ENCODE data around the gene CCDC152.

The CCDC152 gene

GRCh38 chr5:42799668-42800114 is 43.1 kb downstream of the CCDC152 start:
- Histone ChIP-seq H3K4me3 (replicated peaks; ENCODE audit: insufficient read depth, low read length) (no peak overlapping the region), H3K27me3 (ENCODE audit: insufficient read depth, poor library complexity, severe bottlenecking) (no peaks in the 10 kb centered on the region), H3K27ac (replicated peaks) (no peak overlapping the region)
- no peak for DNase-seq (ENCODE audit: low read depth in 1 of 2, low spot score in 1 of 2)
- TF ChIP-seq SPI1 (IDR thresholded peaks at IDR 0.05; ENCODE audit: borderline replicate concordance, low read depth) (no peak), GABPA (IDR thresholded peaks at IDR 0.05; ENCODE audit: low read depth) (no peak), POLR2AphosphoS5 (IDR thresholded peaks at IDR 0.05; ENCODE audit: low read depth) (no peak)

- Histone ChIP-seq H3K4me3 (replicated peaks; ENCODE audit: insufficient read depth, low read length) (no peak overlapping the region), H3K27me3 (ENCODE audit: insufficient read depth, poor library complexity, severe bottlenecking) (no peaks in the 10 kb centered on the region), H3K27ac (replicated peaks) (no peak overlapping the region)
- TF ChIP-seq, protein P1, sequence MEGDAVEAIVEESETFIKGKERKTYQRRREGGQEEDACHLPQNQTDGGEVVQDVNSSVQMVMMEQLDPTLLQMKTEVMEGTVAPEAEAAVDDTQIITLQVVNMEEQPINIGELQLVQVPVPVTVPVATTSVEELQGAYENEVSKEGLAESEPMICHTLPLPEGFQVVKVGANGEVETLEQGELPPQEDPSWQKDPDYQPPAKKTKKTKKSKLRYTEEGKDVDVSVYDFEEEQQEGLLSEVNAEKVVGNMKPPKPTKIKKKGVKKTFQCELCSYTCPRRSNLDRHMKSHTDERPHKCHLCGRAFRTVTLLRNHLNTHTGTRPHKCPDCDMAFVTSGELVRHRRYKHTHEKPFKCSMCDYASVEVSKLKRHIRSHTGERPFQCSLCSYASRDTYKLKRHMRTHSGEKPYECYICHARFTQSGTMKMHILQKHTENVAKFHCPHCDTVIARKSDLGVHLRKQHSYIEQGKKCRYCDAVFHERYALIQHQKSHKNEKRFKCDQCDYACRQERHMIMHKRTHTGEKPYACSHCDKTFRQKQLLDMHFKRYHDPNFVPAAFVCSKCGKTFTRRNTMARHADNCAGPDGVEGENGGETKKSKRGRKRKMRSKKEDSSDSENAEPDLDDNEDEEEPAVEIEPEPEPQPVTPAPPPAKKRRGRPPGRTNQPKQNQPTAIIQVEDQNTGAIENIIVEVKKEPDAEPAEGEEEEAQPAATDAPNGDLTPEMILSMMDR (IDR thresholded peaks at IDR 0.05; ENCODE audit: insufficient read depth, low read length): no peak
- no peak for TF ChIP-seq SPI1 (IDR thresholded peaks at IDR 0.05; ENCODE audit: borderline replicate concordance, low read depth)
- no peak for TF ChIP-seq GABPA (IDR thresholded peaks at IDR 0.05; ENCODE audit: low read depth)
- no peak for TF ChIP-seq POLR2AphosphoS5 (IDR thresholded peaks at IDR 0.05; ENCODE audit: low read depth)
- DNase-seq (ENCODE audit: low read depth in 1 of 2, low spot score in 1 of 2): no peak
Measured at GRCh38 chr5:42800748-42801330, 44.2 kb downstream of the CCDC152 start.

DNA sequence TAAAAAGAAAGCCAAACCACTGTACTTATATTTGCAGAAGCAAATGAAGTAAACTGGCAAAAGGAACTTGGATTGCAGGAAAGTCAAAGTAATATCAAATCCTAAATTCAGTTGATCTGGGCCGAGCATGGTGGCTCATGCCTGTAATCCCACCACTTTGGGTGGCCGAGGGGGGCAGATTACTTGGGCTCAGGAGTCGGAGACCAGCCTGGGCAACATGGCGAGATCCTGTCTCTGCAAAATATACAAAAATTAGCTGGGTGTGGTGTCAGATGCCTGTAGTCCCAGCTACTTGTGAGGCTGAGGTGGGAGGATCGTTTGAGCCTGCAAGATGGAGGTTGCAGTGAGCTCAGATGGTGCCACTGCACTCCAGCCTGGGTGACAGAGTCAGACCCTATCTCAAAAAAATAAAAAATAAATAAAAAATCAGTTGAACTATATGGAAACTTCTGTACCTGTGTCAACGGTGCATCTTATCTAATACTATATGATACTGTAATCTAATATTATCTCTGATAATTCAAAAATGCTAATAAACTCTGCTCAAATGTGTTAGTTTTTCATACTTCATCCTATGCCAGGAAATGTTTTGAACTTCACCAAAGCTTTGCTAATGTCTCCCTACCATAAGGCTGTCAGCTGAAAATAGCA is 45.0 kb downstream of the CCDC152 start:
- Histone ChIP-seq H3K4me3 (replicated peaks; ENCODE audit: insufficient read depth, low read length) (no peak overlapping the region), H3K27me3 (ENCODE audit: insufficient read depth, poor library complexity, severe bottlenecking) (no peaks in the 10 kb centered on the region), H3K27ac (replicated peaks) (no peak overlapping the region)
- DNase-seq (ENCODE audit: low read depth in 1 of 2, low spot score in 1 of 2): no peak
- no peak for TF ChIP-seq GABPA (IDR thresholded peaks at IDR 0.05; ENCODE audit: low read depth)
- no peak for TF ChIP-seq POLR2AphosphoS5 (IDR thresholded peaks at IDR 0.05; ENCODE audit: low read depth)
- no peak for TF ChIP-seq SPI1 (IDR thresholded peaks at IDR 0.05; ENCODE audit: borderline replicate concordance, low read depth)
- TF ChIP-seq REST (IDR thresholded peaks at IDR 0.05; ENCODE audit: insufficient replicate concordance, low read depth): no peak
- TF ChIP-seq, protein P1 (IDR thresholded peaks at IDR 0.05; ENCODE audit: insufficient read depth, low read length): no peak

- no peak for DNase-seq (ENCODE audit: low read depth in 1 of 2, low spot score in 1 of 2)
- Histone ChIP-seq H3K27ac (replicated peaks) (no peak overlapping the region), H3K27me3 (ENCODE audit: insufficient read depth, poor library complexity, severe bottlenecking) (no peaks in the 10 kb centered on the region), H3K4me3 (replicated peaks; ENCODE audit: insufficient read depth, low read length) (no peak overlapping the region)
- TF ChIP-seq, protein P1 (IDR thresholded peaks at IDR 0.05; ENCODE audit: insufficient read depth, low read length): no peak
- no peak for TF ChIP-seq POLR2AphosphoS5 (IDR thresholded peaks at IDR 0.05; ENCODE audit: low read depth)
- TF ChIP-seq GABPA (IDR thresholded peaks at IDR 0.05; ENCODE audit: low read depth): no peak
- no peak for TF ChIP-seq REST (IDR thresholded peaks at IDR 0.05; ENCODE audit: insufficient replicate concordance, low read depth)
- no peak for TF ChIP-seq SPI1 (IDR thresholded peaks at IDR 0.05; ENCODE audit: borderline replicate concordance, low read depth)
Measured at GRCh38 chr5:42804717-42805339, 48.2 kb downstream of the CCDC152 start.

Measured in HL-60 (cell line).